HG03520 (cell line): Measurements from ENCODE around the gene C3orf70.

Experiments used
- ATAC-seq: cut with Tn5 transposase; IDR thresholded peaks from one replicate; pipeline ENCODE4 v1.9.1; 2021; ENCODE audit warnings: mild to moderate bottlenecking, moderate library complexity; ENCODE audit not compliant: unreplicated experiment

Gene C3orf70

GRCh38 chr3:185152410-185153170 is at the start of gene C3orf70:
Gene C3orf70, minus strand, starts transcription at chr3:185153060. Its CDS starts 237 bp downstream, at chr3:185152823.
- ATAC-seq: no peak

- ATAC-seq: no peak
These were observed 47.8 kb upstream of the C3orf70 start for GRCh38 chr3:185200639-185201038.

- ATAC-seq: no peak
These were observed 46.8 kb upstream of the C3orf70 start for GRCh38 chr3:185199671-185200070.

- ATAC-seq: no peak
These were observed 46.3 kb upstream of the C3orf70 start for GRCh38 chr3:185199206-185199605.

GRCh38 chr3:185197068-185197467 is 44.2 kb upstream of the C3orf70 start:
- ATAC-seq: no peak

- ATAC-seq: no peak
These were observed 42.8 kb upstream of the C3orf70 start for GRCh38 chr3:185195652-185196051.

GRCh38 chr3:185188816-185189215 is 36.0 kb upstream of the C3orf70 start:
- no peak for ATAC-seq

GRCh38 chr3:185187391-185187790 is 34.5 kb upstream of the C3orf70 start:
- ATAC-seq: no peak

- no peak for ATAC-seq
These were observed 24.0 kb upstream of the C3orf70 start for GRCh38 chr3:185176750-185177359.

- no peak for ATAC-seq
These were observed 22.6 kb upstream of the C3orf70 start for GRCh38 chr3:185175370-185175987.

- no peak for ATAC-seq
These were observed 19.5 kb upstream of the C3orf70 start for GRCh38 chr3:185172086-185173049.

- ATAC-seq: no peak
These were observed 11.8 kb upstream of the C3orf70 start for GRCh38 chr3:185164428-185165217.

- no peak for ATAC-seq
These were observed 9.8 kb upstream of the C3orf70 start for GRCh38 chr3:185162634-185163033.

- ATAC-seq: no peak
These were observed 8.9 kb upstream of the C3orf70 start for GRCh38 chr3:185161761-185162160.

- ATAC-seq: no peak
These were observed 4.5 kb upstream of the C3orf70 start for GRCh38 chr3:185157347-185157746.

- ATAC-seq: no peak
These were observed 2.8 kb upstream of the C3orf70 start for GRCh38 chr3:185155678-185156077.

GRCh38 chr3:185153861-185154629 is 1.2 kb upstream of the C3orf70 start:
- ATAC-seq: no peak

GRCh38 chr3:185153171-185153771 is 411 bp upstream of the C3orf70 start:
- ATAC-seq: no peak

- no peak for ATAC-seq
These were observed 873 bp downstream of the C3orf70 start for GRCh38 chr3:185151964-185152409.
